WERI-Rb-1 (cell line): Measurements from ENCODE around the gene KRTAP10-5.

Experiments used
- DNase-seq: peaks from one replicate; pipeline ENCODE4 v3.0.0-alpha.2; 2020
- H3K27ac ChIP-seq: fragments of 250-450 bp; sonication (Bioruptor Pico); 2 replicates; pipeline ENCODE4 v1.5.1; 2020; ENCODE audit warnings: mild to moderate bottlenecking, moderate library complexity
- H3K27me3 ChIP-seq: fragments of 250-450 bp; sonication (Bioruptor Pico); 2 replicates; pipeline ENCODE4 v1.5.1; 2021; ENCODE audit warnings: mild to moderate bottlenecking, low read depth, moderate library complexity; ENCODE audit not compliant: insufficient read depth, severe bottlenecking
- H3K36me3 ChIP-seq: fragments of 250-450 bp; sonication (Bioruptor Pico); 2 replicates; pipeline ENCODE4 v1.5.1; 2020; ENCODE audit warnings: mild to moderate bottlenecking, moderate library complexity
- H3K4me3 ChIP-seq: 2 replicates; pipeline ENCODE4 v1.5.1; 2011; ENCODE audit warnings: low read depth, mild to moderate bottlenecking, control low read depth, low read length
- H3K9me3 ChIP-seq: fragments of 250-450 bp; sonication (Bioruptor Pico); 2 replicates; pipeline ENCODE4 v1.5.1; 2021; ENCODE audit warnings: mild to moderate bottlenecking, moderate library complexity; ENCODE audit not compliant: severe bottlenecking
- CTCF ChIP-seq: IDR thresholded peaks from 2 replicates; pipeline ENCODE4 v1.5.1; 2011; ENCODE audit warnings: low read depth, mild to moderate bottlenecking, control low read depth, inconsistent platforms, low read length

The KRTAP10-5 gene

GRCh38 chr21:44569861-44570517 is 10.4 kb downstream of the KRTAP10-5 start:
- Histone ChIP-seq H3K27me3 (no peaks in the 10 kb centered on the region), H3K9me3 (peaks cover 17% of the 10 kb centered on the region), H3K27ac (no peak overlapping the region), H3K36me3 (no peaks in the 10 kb centered on the region), H3K4me3 (no peak overlapping the region)
- no peak for TF ChIP-seq CTCF
- DNase-seq, result no peak

- Histone ChIP-seq H3K9me3 (peaks cover 17% of the 10 kb centered on the region), H3K36me3 (no peaks in the 10 kb centered on the region), H3K4me3 (no peak overlapping the region), H3K27ac (no peak overlapping the region), H3K27me3 (no peaks in the 10 kb centered on the region)
- no peak for TF ChIP-seq CTCF
- DNase-seq, result no peak
Observed at GRCh38 chr21:44568667-44569556, 11.5 kb downstream of the KRTAP10-5 start.

- no peak for DNase-seq
- Histone ChIP-seq H3K27ac (no peak overlapping the region), H3K36me3 (no peaks in the 10 kb centered on the region), H3K9me3 (peaks cover 17% of the 10 kb centered on the region), H3K27me3 (no peaks in the 10 kb centered on the region), H3K4me3 (no peak overlapping the region)
- no peak for TF ChIP-seq CTCF
Observed at GRCh38 chr21:44568261-44568660, 12.1 kb downstream of the KRTAP10-5 start.

GRCh38 chr21:44567481-44568171 is 12.8 kb downstream of the KRTAP10-5 start:
- Histone ChIP-seq H3K27ac (no peak overlapping the region), H3K4me3 (no peak overlapping the region), H3K27me3 (no peaks in the 10 kb centered on the region), H3K36me3 (no peaks in the 10 kb centered on the region), H3K9me3 (peaks cover 17% of the 10 kb centered on the region)
- no peak for TF ChIP-seq CTCF
- DNase-seq, result no peak

GRCh38 chr21:44566403-44566802 is 14.0 kb downstream of the KRTAP10-5 start:
- H3K4me3 ChIP-seq, result no peak overlapping the region
- no peaks in the 10 kb centered on the region for H3K27me3 ChIP-seq
- H3K27ac ChIP-seq, result no peak overlapping the region
- TF ChIP-seq CTCF, result no peak
- peaks cover 16% of the 10 kb centered on the region for H3K9me3 ChIP-seq
- no peak for DNase-seq
- no peaks in the 10 kb centered on the region for H3K36me3 ChIP-seq
